A549 (cell line): ENCODE measurements around the gene ACO2. TPM values are rescaled to one million over a fixed set of nuclear protein-coding genes. Genes with fewer than 3 reads are reported as not detected.
A peak's percentile ranks its signal among the peaks of the same experiment; 100 is the strongest.

Experiments used
- ATAC-seq, 2 experiments: fragments of 200-7000 bp in 1 of 2; fragments of >200 bp in 1 of 2; cut with Nextera tagmentation in 1 of 2; cut with Tn5 transposase in 1 of 2; 3 replicates each; pipeline versions ENCODE4 v1.8.0 to v1.9.1; 2018 to 2020; ENCODE audit warnings: mild to moderate bottlenecking in 1 of 2, moderate library complexity in 1 of 2
- CTCF ChIA-PET: fragments of 300-600 bp; sonication (Branson Sonifier 250); formaldehyde crosslinking; extraction: SDS; loops from one replicate; lab custom pipeline; 2021; ENCODE audit warnings: antibody characterized with exemption, inconsistent platforms; lab: Yijun Ruan, JAX
- POLR2A ChIA-PET: fragments of 350-600 bp; formaldehyde crosslinking; extraction: SDS; loops from one replicate; lab custom pipeline; 2021; ENCODE audit warnings: antibody characterized with exemption, inconsistent platforms; lab: Yijun Ruan, JAX
- DNase-seq, 2 experiments: peaks; one replicate each; pipeline versions ENCODE4 v3.0.0 to v3.0.0-alpha.2; 2011 to 2016; ENCODE audit warnings: low read depth in 1 of 2, low spot score in 1 of 2
- FAIRE-seq: peaks from 2 replicates; lab custom pipeline; 2011; peaks lifted over from hg19 to GRCh38; lab: Jason Lieb, UNC
- H3K27ac ChIP-seq, 2 experiments: fragments of >200 bp; sonication (Bioruptor Twin); formaldehyde crosslinking; 3 replicates each; pipeline ENCODE4 v1.5.1; 2016 to 2017
- H3K4me1 ChIP-seq: fragments of >200 bp; sonication (Bioruptor Twin); formaldehyde crosslinking; 3 replicates; pipeline ENCODE4 v1.6.1; 2016
- H3K4me2 ChIP-seq: fragments of >200 bp; sonication (Bioruptor Twin); formaldehyde crosslinking; 3 replicates; pipeline ENCODE4 v1.6.1; 2016
- H3K4me3 ChIP-seq: fragments of >200 bp; sonication (Bioruptor Twin); formaldehyde crosslinking; 3 replicates; pipeline ENCODE4 v1.5.1; 2016
- H3K9me3 ChIP-seq: fragments of >200 bp; sonication (Bioruptor Twin); formaldehyde crosslinking; 3 replicates; pipeline ENCODE4 v1.6.1; 2016
- ATOH8 ChIP-seq: fragments of 250-450 bp; sonication (Bioruptor Pico); IDR thresholded peaks from 2 replicates; pipeline ENCODE4 v1.5.0; 2020; ENCODE audit warnings: low read depth, mild to moderate bottlenecking, moderate library complexity
- CTCF ChIP-seq: fragments of >200 bp; sonication (Bioruptor Twin); formaldehyde crosslinking; IDR thresholded peaks from 3 replicates; pipeline ENCODE4 v1.5.1; 2016
- E2F6 ChIP-seq: IDR thresholded peaks from 2 replicates; pipeline ENCODE4 v1.6.1; 2012; ENCODE audit warnings: low read depth, borderline replicate concordance
- EHF ChIP-seq: fragments of 250-450 bp; sonication (Bioruptor Pico); IDR thresholded peaks from 2 replicates; pipeline ENCODE4 v1.5.0; 2020; ENCODE audit warnings: mild to moderate bottlenecking
- EHMT2 ChIP-seq: fragments of 200-600 bp; sonication (generic); IDR thresholded peaks from 2 replicates; pipeline ENCODE4 v1.6.1; 2016; ENCODE audit warnings: antibody characterized with exemption, low read depth, mild to moderate bottlenecking, moderate library complexity
- FOSL2 ChIP-seq, 2 experiments: fragments of 450-650 bp in 1 of 2; fragments of >200 bp in 1 of 2; sonication (Bioruptor Twin) in 1 of 2; formaldehyde crosslinking; IDR thresholded peaks; 2 replicates each; pipeline versions ENCODE4 v1.5.0 to v1.6.1; 2016 to 2020; ENCODE audit warnings: mild to moderate bottlenecking in 1 of 2, moderate library complexity in 1 of 2
- GATA3 ChIP-seq: IDR thresholded peaks from 2 replicates; pipeline ENCODE4 v1.6.1; 2012; ENCODE audit warnings: borderline replicate concordance
- HEYL ChIP-seq: fragments of 250-450 bp; sonication (Bioruptor Pico); IDR thresholded peaks from 2 replicates; pipeline ENCODE4 v1.8.0; 2021; ENCODE audit warnings: mild to moderate bottlenecking, moderate library complexity
- HOXB5 ChIP-seq: fragments of 250-450 bp; sonication (Bioruptor Pico); IDR thresholded peaks from 2 replicates; pipeline ENCODE4 v1.5.0; 2020; ENCODE audit warnings: mild to moderate bottlenecking, moderate library complexity
- JUN ChIP-seq, 2 experiments: fragments of >200 bp; sonication (Bioruptor Twin); formaldehyde crosslinking; IDR thresholded peaks; 2 replicates in 1 of 2; 3 replicates in 1 of 2; pipeline ENCODE4 v1.6.1; 2016 to 2017
- KDM1A ChIP-seq: fragments of 200-600 bp; sonication (generic); IDR thresholded peaks from 2 replicates; pipeline ENCODE4 v1.6.1; 2016; ENCODE audit warnings: low read depth, mild to moderate bottlenecking
- MAX ChIP-seq: IDR thresholded peaks from 2 replicates; pipeline ENCODE4 v1.6.1; 2012
- MAZ ChIP-seq: fragments of 150-350 bp; IDR thresholded peaks from 2 replicates; pipeline ENCODE4 v1.6.1; 2014; ENCODE audit warnings: antibody characterized with exemption, low read depth, low read length, borderline replicate concordance
- MYC ChIP-seq: IDR thresholded peaks from 2 replicates; pipeline ENCODE4 v1.6.1; 2012; ENCODE audit warnings: mild to moderate bottlenecking, inconsistent platforms, low read length, improper control_type of control experiment, borderline replicate concordance
- NR3C1 ChIP-seq: fragments of >200 bp; sonication (Bioruptor Twin); formaldehyde crosslinking; IDR thresholded peaks from 3 replicates; pipeline ENCODE4 v1.6.1; 2017
- PBX3 ChIP-seq: IDR thresholded peaks from 2 replicates; pipeline ENCODE4 v1.6.1; 2012
- PHF8 ChIP-seq: fragments of 200-600 bp; sonication (generic); IDR thresholded peaks from 2 replicates; pipeline ENCODE4 v1.6.1; 2016; ENCODE audit warnings: low read depth, mild to moderate bottlenecking, antibody characterized with exemption, moderate library complexity, borderline replicate concordance
- POLR2A ChIP-seq: IDR thresholded peaks from 2 replicates; pipeline ENCODE4 v1.6.1; 2012; ENCODE audit warnings: mild to moderate bottlenecking, low read length
- RAD21 ChIP-seq, 2 experiments: fragments of >200 bp in 1 of 2; sonication (Bioruptor Twin) in 1 of 2; formaldehyde crosslinking in 1 of 2; IDR thresholded peaks in 1 of 2; conservative IDR thresholded peaks in 1 of 2; 2 replicates in 1 of 2; 3 replicates in 1 of 2; pipeline ENCODE4 v1.6.1; 2012 to 2018; ENCODE audit warnings: inconsistent platforms in 1 of 2
- REST ChIP-seq: fragments of 200-600 bp; sonication (generic); IDR thresholded peaks from 2 replicates; pipeline ENCODE4 v1.6.1; 2016; ENCODE audit warnings: antibody characterized with exemption, mild to moderate bottlenecking, moderate library complexity
- SREBF2 ChIP-seq: fragments of 450-650 bp; IDR thresholded peaks from 2 replicates; pipeline ENCODE4 v1.6.1; 2014; ENCODE audit warnings: mild to moderate bottlenecking, moderate library complexity
- TFCP2L1 ChIP-seq: fragments of 250-450 bp; sonication (Bioruptor Pico); IDR thresholded peaks from 2 replicates; pipeline ENCODE4 v1.5.0; 2021; ENCODE audit warnings: mild to moderate bottlenecking
- ZFP36 ChIP-seq: fragments of 450-650 bp; IDR thresholded peaks from 2 replicates; pipeline ENCODE4 v1.6.1; 2014; ENCODE audit warnings: borderline replicate concordance; ENCODE audit not compliant: partially characterized antibody
- WGBS: methylation state at CpG from one replicate; pipeline ENCODE4 v1.1.6; 2017; ENCODE audit errors: missing lambda C conversion rate; 5-methylcytosine and 5-hydroxymethylcytosine counted together
- polyA plus RNA-seq, 4 experiments: library from polyadenylated mRNA; depleted of rRNA in 3 of 4; stranded (reverse); fragments of >200 nt; fragmentation: RNase III in 1 of 4; extraction: RNeasy Plus Mini Kit Qiagen cat#74134 plus additional on column Dnase treatment in 1 of 4; gene quantifications; 2 replicates in 3 of 4; 3 replicates in 1 of 4; pipeline ENCODE4 v1.2.3, GENCODE V29; 2011 to 2017

ACO2 gene
- polyA plus RNA-seq, 2 of the 4 experiments (the other 2 are of a cell fraction), result 30.7 to 43.7 TPM

GRCh38 chr22:41541484-41541883, 72.6 kb downstream of the ACO2 start (continued):
- TF ChIP-seq REST, result no peak
- TF ChIP-seq FOSL2 (IDR thresholded peaks at IDR 0.05), result no peak
- no peak for TF ChIP-seq FOSL2 (CRISPR knock-in tag; IDR thresholded peaks at IDR 0.05)
- no peak for TF ChIP-seq NR3C1
- no peak for TF ChIP-seq E2F6
- TF ChIP-seq RAD21 (conservative IDR thresholded peaks at IDR 0.05 in 1 of 2, IDR thresholded peaks at IDR 0.05 in 1 of 2), result no peak
- no peak for TF ChIP-seq KDM1A
- TF ChIP-seq, all 56 proteins: peak for 0

- H3K4me1 ChIP-seq, result peaks cover 20% of the 10 kb centered on the region
- no peak for DNase-seq
- WGBS, result 94% methylated on average over 4 of the region's 4 CpGs
- TF ChIP-seq ZFP36, result no peak
- no peak for TF ChIP-seq PBX3
- no peaks in the 10 kb centered on the region for H3K9me3 ChIP-seq
- ChIA-PET CTCF (interaction anchor here (0.6 to 2.2 kb wide), 5 partner anchors 10 to 140 kb away, joined by 3 to 11 read pairs (median 7); no protein-coding TSS in a partner anchor), POLR2A (no interaction called here)
- H3K27ac ChIP-seq, result no peak overlapping the region
- no peak for ATAC-seq
- H3K4me2 ChIP-seq, result peak overlapping the region; percentile 86
- H3K4me3 ChIP-seq, result no peak overlapping the region
- FAIRE-seq, result no peak
These were observed 73.3 kb downstream of the ACO2 start for GRCh38 chr22:41542224-41542623.

- peak; percentile 93 to 97 for ATAC-seq
- 2% methylated on average over 7 of the region's 80 CpGs for WGBS
- Histone ChIP-seq H3K4me1 (peaks cover 20% of the 10 kb centered on the region), H3K4me3 (peak within 1 kb of the TSS; percentile 98), H3K9me3 (no peaks in the 10 kb centered on the region), H3K27ac (peak within 1 kb of the TSS; percentile 94 to 99), H3K4me2 (peak within 1 kb of the TSS; percentile 86)
- peak; percentile 82 to 93 for DNase-seq
- ChIA-PET CTCF (interaction anchor here (0.6 to 2.1 kb wide), 27 partner anchors 9 to 153 kb away, joined by 3 to 23 read pairs (median 4); no protein-coding TSS in a partner anchor), POLR2A (interaction anchor here (0.6 to 1.0 kb wide), 3 partner anchors 46 to 60 kb away, joined by 3 to 9 read pairs (median 3); partner anchors contain the start of gene PMM1)
- no peak for FAIRE-seq
- TF ChIP-seq EHMT2 (no peak), GATA3 (no peak), E2F6 (no peak), RAD21 (conservative IDR thresholded peaks at IDR 0.05 in 1 of 2, IDR thresholded peaks at IDR 0.05 in 1 of 2) (peak; percentile 52 to 55), ATOH8 (no peak), MYC (no peak; the same call in 1 of the 2 replicates), CTCF (peak; percentile 70), TFCP2L1 (CRISPR knock-in tag) (no peak), SREBF2 (no peak), HEYL (CRISPR knock-in tag) (no peak), MAZ (peak; percentile 45; the same call in 1 of the 2 replicates), EHF (CRISPR knock-in tag) (no peak), POLR2A (peak; percentile 78), PHF8 (0 out of 2 replicates have a peak, but pooled peaks have one; percentile 36), HOXB5 (CRISPR knock-in tag) (no peak), JUN (IDR thresholded peaks at IDR 0.05) (peak in 1 of 2 experiments; percentile 53; a peak in 2 of 5 replicates), MAX (peak; percentile 91)
These were observed 75.1 kb downstream of the ACO2 start, which contains the start of gene POLR3H for GRCh38 chr22:41543854-41544670. Gene POLR3H (minus strand): TSS chr22:41544470. CDS start chr22:41544101, 369 bp downstream.
